ENCODE results near the gene NFKBIE.

The NFKBIE gene

GRCh38 chr6:44224029-44224964, 41.1 kb downstream of the NFKBIE start:
- DNase-seq, result no peak

- peak; percentile 91 for DNase-seq
These were observed 41.9 kb downstream of the NFKBIE start, which contains the start of gene SLC29A1 for GRCh38 chr6:44223319-44224028. Gene SLC29A1, plus strand, starts transcription at chr6:44223595. Its CDS starts 3,719 bp downstream, at chr6:44227314.

GRCh38 chr6:44222486-44223318, 42.6 kb downstream of the NFKBIE start:
- peak; percentile 59 for DNase-seq

- no peak for DNase-seq
These were observed 43.4 kb downstream of the NFKBIE start for GRCh38 chr6:44221961-44222335.

GRCh38 chr6:44221291-44221960, 43.9 kb downstream of the NFKBIE start:
- peak; percentile 93 for DNase-seq

GRCh38 chr6:44220913-44221290, 44.4 kb downstream of the NFKBIE start:
- no peak for DNase-seq

GRCh38 chr6:44219815-44220784, 45.3 kb downstream of the NFKBIE start:
- no peak for DNase-seq

GRCh38 chr6:44219053-44219814, 46.1 kb downstream of the NFKBIE start:
- DNase-seq, result peak; percentile 93

GRCh38 chr6:44217332-44218143, 47.8 kb downstream of the NFKBIE start:
- DNase-seq, result peak; percentile 79

- DNase-seq, result peak; percentile 79
These were observed 48.5 kb downstream of the NFKBIE start, which contains the start of gene MYMX for GRCh38 chr6:44216677-44217331. Gene MYMX, plus strand, starts transcription at chr6:44216926. Its CDS starts 546 bp downstream, at chr6:44217472.

GRCh38 chr6:44214307-44214706, 51.0 kb downstream of the NFKBIE start:
- no peak for DNase-seq

GRCh38 chr6:44211284-44211683, 54.1 kb downstream of the NFKBIE start:
- DNase-seq, result no peak

Data from femur (tissue), 1 donor.